ENCODE data around the gene MYL5. TPM values are rescaled to one million over a fixed set of nuclear protein-coding genes. Genes with fewer than 3 reads are reported as not detected.

MYL5 gene
- total and polyA plus RNA-seq, 2 of the 13 experiments (the other 11 are each of a cell fraction or from before 2014, with no cell fraction given), result 6.5 to 16.0 TPM

DNA sequence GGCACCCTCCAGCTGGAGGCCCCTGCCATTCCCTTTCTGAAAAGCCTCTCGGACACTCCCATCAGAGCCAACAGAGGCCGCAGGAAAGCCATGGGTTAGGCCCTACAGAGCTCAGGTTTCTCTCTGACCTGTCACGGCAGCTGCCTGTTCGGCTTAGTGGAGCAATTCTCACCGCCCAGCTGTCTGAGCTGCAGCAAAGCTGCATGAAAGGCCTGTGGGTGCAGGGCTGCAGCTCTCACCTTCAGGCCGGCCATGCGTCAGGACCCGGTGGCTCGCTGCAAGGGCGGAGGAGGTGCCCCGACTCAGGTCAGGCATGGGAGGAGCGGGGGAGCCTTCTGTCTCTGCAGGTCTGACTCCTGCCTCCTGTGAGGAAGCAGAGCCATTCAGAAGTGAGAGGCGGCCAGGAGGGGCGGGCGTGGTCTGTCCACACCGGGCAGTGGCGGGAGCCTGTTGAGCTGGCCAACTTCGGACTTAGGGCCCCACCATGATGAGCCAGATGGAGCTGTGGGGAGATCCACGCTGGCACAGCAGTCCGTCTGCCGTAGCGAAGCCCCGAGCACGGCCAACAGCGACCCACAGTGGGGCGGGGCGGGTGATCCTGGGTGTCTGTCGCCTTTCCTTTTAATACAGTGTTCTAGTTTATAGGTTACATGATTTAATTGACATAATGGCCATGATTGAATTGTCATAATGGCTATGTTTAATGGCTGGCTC, 25.6 kb upstream of the MYL5 start (continued):
- TF ChIP-seq, protein P1, sequence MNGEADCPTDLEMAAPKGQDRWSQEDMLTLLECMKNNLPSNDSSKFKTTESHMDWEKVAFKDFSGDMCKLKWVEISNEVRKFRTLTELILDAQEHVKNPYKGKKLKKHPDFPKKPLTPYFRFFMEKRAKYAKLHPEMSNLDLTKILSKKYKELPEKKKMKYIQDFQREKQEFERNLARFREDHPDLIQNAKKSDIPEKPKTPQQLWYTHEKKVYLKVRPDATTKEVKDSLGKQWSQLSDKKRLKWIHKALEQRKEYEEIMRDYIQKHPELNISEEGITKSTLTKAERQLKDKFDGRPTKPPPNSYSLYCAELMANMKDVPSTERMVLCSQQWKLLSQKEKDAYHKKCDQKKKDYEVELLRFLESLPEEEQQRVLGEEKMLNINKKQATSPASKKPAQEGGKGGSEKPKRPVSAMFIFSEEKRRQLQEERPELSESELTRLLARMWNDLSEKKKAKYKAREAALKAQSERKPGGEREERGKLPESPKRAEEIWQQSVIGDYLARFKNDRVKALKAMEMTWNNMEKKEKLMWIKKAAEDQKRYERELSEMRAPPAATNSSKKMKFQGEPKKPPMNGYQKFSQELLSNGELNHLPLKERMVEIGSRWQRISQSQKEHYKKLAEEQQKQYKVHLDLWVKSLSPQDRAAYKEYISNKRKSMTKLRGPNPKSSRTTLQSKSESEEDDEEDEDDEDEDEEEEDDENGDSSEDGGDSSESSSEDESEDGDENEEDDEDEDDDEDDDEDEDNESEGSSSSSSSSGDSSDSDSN (CRISPR knock-in tag; IDR thresholded peaks at IDR 0.05), result peak; percentile 48
- TF ChIP-seq ZFX (CRISPR knock-in tag; IDR thresholded peaks at IDR 0.05; ENCODE audit: low read depth) (peak; percentile 49; the same call in 1 of the 2 replicates), FOXC1 (CRISPR knock-in tag; IDR thresholded peaks at IDR 0.05; ENCODE audit: borderline replicate concordance) (no peak), PLRG1 (conservative IDR thresholded peaks at IDR 0.05) (no peak)
- TF ChIP-seq, protein P2, sequence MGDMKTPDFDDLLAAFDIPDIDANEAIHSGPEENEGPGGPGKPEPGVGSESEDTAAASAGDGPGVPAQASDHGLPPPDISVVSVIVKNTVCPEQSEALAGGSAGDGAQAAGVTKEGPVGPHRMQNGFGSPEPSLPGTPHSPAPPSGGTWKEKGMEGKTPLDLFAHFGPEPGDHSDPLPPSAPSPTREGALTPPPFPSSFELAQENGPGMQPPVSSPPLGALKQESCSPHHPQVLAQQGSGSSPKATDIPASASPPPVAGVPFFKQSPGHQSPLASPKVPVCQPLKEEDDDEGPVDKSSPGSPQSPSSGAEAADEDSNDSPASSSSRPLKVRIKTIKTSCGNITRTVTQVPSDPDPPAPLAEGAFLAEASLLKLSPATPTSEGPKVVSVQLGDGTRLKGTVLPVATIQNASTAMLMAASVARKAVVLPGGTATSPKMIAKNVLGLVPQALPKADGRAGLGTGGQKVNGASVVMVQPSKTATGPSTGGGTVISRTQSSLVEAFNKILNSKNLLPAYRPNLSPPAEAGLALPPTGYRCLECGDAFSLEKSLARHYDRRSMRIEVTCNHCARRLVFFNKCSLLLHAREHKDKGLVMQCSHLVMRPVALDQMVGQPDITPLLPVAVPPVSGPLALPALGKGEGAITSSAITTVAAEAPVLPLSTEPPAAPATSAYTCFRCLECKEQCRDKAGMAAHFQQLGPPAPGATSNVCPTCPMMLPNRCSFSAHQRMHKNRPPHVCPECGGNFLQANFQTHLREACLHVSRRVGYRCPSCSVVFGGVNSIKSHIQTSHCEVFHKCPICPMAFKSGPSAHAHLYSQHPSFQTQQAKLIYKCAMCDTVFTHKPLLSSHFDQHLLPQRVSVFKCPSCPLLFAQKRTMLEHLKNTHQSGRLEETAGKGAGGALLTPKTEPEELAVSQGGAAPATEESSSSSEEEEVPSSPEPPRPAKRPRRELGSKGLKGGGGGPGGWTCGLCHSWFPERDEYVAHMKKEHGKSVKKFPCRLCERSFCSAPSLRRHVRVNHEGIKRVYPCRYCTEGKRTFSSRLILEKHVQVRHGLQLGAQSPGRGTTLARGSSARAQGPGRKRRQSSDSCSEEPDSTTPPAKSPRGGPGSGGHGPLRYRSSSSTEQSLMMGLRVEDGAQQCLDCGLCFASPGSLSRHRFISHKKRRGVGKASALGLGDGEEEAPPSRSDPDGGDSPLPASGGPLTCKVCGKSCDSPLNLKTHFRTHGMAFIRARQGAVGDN (CRISPR knock-in tag; IDR thresholded peaks at IDR 0.05), result peak; percentile 57
- TF ChIP-seq, protein P3, sequence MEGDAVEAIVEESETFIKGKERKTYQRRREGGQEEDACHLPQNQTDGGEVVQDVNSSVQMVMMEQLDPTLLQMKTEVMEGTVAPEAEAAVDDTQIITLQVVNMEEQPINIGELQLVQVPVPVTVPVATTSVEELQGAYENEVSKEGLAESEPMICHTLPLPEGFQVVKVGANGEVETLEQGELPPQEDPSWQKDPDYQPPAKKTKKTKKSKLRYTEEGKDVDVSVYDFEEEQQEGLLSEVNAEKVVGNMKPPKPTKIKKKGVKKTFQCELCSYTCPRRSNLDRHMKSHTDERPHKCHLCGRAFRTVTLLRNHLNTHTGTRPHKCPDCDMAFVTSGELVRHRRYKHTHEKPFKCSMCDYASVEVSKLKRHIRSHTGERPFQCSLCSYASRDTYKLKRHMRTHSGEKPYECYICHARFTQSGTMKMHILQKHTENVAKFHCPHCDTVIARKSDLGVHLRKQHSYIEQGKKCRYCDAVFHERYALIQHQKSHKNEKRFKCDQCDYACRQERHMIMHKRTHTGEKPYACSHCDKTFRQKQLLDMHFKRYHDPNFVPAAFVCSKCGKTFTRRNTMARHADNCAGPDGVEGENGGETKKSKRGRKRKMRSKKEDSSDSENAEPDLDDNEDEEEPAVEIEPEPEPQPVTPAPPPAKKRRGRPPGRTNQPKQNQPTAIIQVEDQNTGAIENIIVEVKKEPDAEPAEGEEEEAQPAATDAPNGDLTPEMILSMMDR (CRISPR knock-in tag; IDR thresholded peaks at IDR 0.05), result 0 out of 2 replicates have a peak, but pooled peaks have one; percentile 7
